ENCODE results near the gene ADGRB3.

The ADGRB3 gene

DNA sequence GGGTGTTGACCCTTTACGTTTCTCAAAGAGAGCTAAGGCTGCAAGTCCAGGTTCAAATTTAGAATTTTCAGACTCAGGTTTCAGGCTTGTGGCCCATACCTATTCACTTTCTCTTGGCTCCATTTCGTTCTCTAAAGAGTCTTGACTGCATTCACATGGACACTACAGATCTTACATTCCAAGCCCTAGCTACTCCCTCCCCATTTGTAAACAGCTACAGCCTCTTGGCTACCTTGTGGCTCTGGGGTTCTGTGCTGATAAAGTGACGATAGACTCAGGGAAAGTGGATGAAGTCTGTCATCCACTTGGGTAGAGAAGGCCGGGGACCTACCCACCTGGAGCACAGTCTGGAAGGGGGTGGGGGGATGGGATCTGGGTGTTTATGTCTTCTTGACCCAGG, 658.4 kb downstream of the ADGRB3 start:
- Histone ChIP-seq H2AFZ (ENCODE audit: low read length) (no peak overlapping the region), H3K27ac (ENCODE audit: low read depth, low read length, poor library complexity, severe bottlenecking) (no peak overlapping the region), H3K4me3 (ENCODE audit: low read depth, low read length, poor library complexity, severe bottlenecking) (no peak overlapping the region), H4K20me1 (ENCODE audit: insufficient read depth, low read length) (no peaks in the 10 kb centered on the region), H3K36me3 (ENCODE audit: insufficient read depth, low read length) (no peaks in the 10 kb centered on the region), H3K9me2 (ENCODE audit: low read depth, low read length) (no peaks in the 10 kb centered on the region), H3K4me2 (ENCODE audit: low read length) (no peak overlapping the region), H3K9ac (ENCODE audit: low read length) (no peak overlapping the region), H3F3A (ENCODE audit: insufficient read depth, low read length) (no peaks in the 10 kb centered on the region), H3K9me3 (ENCODE audit: low read length) (no peaks in the 10 kb centered on the region), H3K27me3 (ENCODE audit: insufficient read depth, low read length) (no peaks in the 10 kb centered on the region), H3K79me2 (ENCODE audit: insufficient read depth, low read length) (no peaks in the 10 kb centered on the region), H3K4me1 (ENCODE audit: insufficient read depth, low read length, severe bottlenecking) (no peaks in the 10 kb centered on the region)
- TF ChIP-seq EZH2 (IDR thresholded peaks at IDR 0.05; ENCODE audit: borderline replicate concordance, low read length), result no peak
- no peak for TF ChIP-seq CTCF (IDR thresholded peaks at IDR 0.05; ENCODE audit: low read length)

DNA sequence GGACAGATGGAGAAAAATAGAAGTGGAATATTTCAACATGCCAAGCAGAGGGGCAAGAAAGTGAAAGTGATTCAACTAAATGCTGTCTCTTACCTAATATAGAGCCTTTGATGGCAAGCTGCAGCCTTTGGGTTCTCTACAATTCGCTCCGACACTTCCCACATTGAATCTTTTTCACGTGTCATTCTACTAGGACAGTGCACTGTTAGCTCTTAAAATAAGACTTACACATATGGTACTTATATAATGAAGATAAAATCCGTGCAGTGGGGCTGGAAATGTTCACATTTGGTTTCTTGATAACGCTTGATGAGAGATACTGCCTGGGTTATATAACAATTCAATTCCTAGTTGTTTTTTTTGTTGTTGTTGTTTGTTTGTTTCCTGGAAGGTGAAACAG, 659.3 kb downstream of the ADGRB3 start:
- no peak for TF ChIP-seq EZH2 (IDR thresholded peaks at IDR 0.05; ENCODE audit: borderline replicate concordance, low read length)
- TF ChIP-seq CTCF (IDR thresholded peaks at IDR 0.05; ENCODE audit: low read length), result no peak
- H2AFZ ChIP-seq (ENCODE audit: low read length), result no peak overlapping the region
- no peaks in the 10 kb centered on the region for H3K4me1 ChIP-seq (ENCODE audit: insufficient read depth, low read length, severe bottlenecking)

DNA sequence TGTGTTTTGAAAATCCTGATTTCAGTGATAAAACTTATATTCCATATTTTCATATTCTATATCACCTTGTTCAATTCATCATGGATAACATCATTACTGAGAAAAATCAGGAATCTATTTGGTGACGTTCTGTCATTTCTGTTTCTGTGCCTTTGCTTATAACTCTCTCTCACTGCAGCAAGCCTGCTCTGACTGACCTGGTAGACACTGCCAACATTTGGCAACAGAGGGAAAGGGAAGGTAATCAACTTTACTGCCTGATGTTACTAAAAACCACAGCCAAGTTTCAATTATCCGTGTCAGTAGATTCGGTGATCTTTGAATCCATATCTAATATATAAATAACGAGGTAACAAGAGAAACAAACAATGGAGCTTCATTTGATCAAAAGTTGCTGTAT, 659.8 kb downstream of the ADGRB3 start:
- no peaks in the 10 kb centered on the region for H3K79me2 ChIP-seq (ENCODE audit: insufficient read depth, low read length)
- no peak overlapping the region for H3K4me2 ChIP-seq (ENCODE audit: low read length)
- no peaks in the 10 kb centered on the region for H4K20me1 ChIP-seq (ENCODE audit: insufficient read depth, low read length)
- H3F3A ChIP-seq (ENCODE audit: insufficient read depth, low read length), result no peaks in the 10 kb centered on the region
- no peak overlapping the region for H3K27ac ChIP-seq (ENCODE audit: low read depth, low read length, poor library complexity, severe bottlenecking)
- no peak for TF ChIP-seq CTCF (IDR thresholded peaks at IDR 0.05; ENCODE audit: low read length)
- no peak for TF ChIP-seq EZH2 (IDR thresholded peaks at IDR 0.05; ENCODE audit: borderline replicate concordance, low read length)
- H3K9me3 ChIP-seq (ENCODE audit: low read length), result no peaks in the 10 kb centered on the region
- no peak overlapping the region for H3K9ac ChIP-seq (ENCODE audit: low read length)
- H3K4me1 ChIP-seq (ENCODE audit: insufficient read depth, low read length, severe bottlenecking), result no peaks in the 10 kb centered on the region
- no peak overlapping the region for H2AFZ ChIP-seq (ENCODE audit: low read length)
- H3K36me3 ChIP-seq (ENCODE audit: insufficient read depth, low read length), result no peaks in the 10 kb centered on the region
- no peaks in the 10 kb centered on the region for H3K9me2 ChIP-seq (ENCODE audit: low read depth, low read length)
- H3K27me3 ChIP-seq (ENCODE audit: insufficient read depth, low read length), result no peaks in the 10 kb centered on the region
- no peak overlapping the region for H3K4me3 ChIP-seq (ENCODE audit: low read depth, low read length, poor library complexity, severe bottlenecking)

More for the DNA sequence above, 659.3 kb downstream of the ADGRB3 start:
- Histone ChIP-seq H3K36me3 (ENCODE audit: insufficient read depth, low read length) (no peaks in the 10 kb centered on the region), H4K20me1 (ENCODE audit: insufficient read depth, low read length) (no peaks in the 10 kb centered on the region), H3K4me3 (ENCODE audit: low read depth, low read length, poor library complexity, severe bottlenecking) (no peak overlapping the region), H3K4me2 (ENCODE audit: low read length) (no peak overlapping the region), H3K79me2 (ENCODE audit: insufficient read depth, low read length) (no peaks in the 10 kb centered on the region), H3K27me3 (ENCODE audit: insufficient read depth, low read length) (no peaks in the 10 kb centered on the region), H3K27ac (ENCODE audit: low read depth, low read length, poor library complexity, severe bottlenecking) (no peak overlapping the region), H3K9ac (ENCODE audit: low read length) (no peak overlapping the region), H3K9me2 (ENCODE audit: low read depth, low read length) (no peaks in the 10 kb centered on the region), H3F3A (ENCODE audit: insufficient read depth, low read length) (no peaks in the 10 kb centered on the region), H3K9me3 (ENCODE audit: low read length) (no peaks in the 10 kb centered on the region)
